Measurements from ENCODE around the gene SERPINE1. TPM values are rescaled to one million over a fixed set of nuclear protein-coding genes. Genes with fewer than 3 reads are reported as not detected.
A peak's percentile ranks its signal among the peaks of the same experiment; 100 is the strongest.
"Not testable (repeated sequence)": the region's sequence is repeated elsewhere in the genome, so short reads cannot be mapped to it uniquely, and the experiment has no call there.

SERPINE1 gene
- total RNA-seq, 4 donors from 2014 or later: 1.1 to 4.8 (median 3.1) TPM

- no peaks in the 10 kb centered on the region for H3K9me3 ChIP-seq
- H3K27me3 ChIP-seq: no peaks in the 10 kb centered on the region
- no peak for DNase-seq
- TF ChIP-seq CTCF (IDR thresholded peaks at IDR 0.05) (no peak), POLR2A (IDR thresholded peaks at IDR 0.05) (no peak)
- 89 to 94% methylated on average over 2 to 6 of the region's 9 CpGs for WGBS, 2 donors
- intact Hi-C loops (cut with DNase I): no loop called here
- no peak overlapping the region for H3K27ac ChIP-seq
- H3K36me3 ChIP-seq: peaks cover 9 to 52% (median 25%) of the 10 kb centered on the region in 3 donors
- peaks cover 21 to 60% (median 30%) of the 10 kb centered on the region in 3 donors for H3K4me1 ChIP-seq
- no peak overlapping the region for H3K4me3 ChIP-seq
Measured at GRCh38 chr7:101089876-101090275, 37.0 kb upstream of the SERPINE1 start.

- Histone ChIP-seq H3K4me1 (peaks cover 4 to 44% (median 13%) of the 10 kb centered on the region in 3 donors), H3K36me3 (peaks cover 9 to 46% (median 25%) of the 10 kb centered on the region in 3 donors)
- H3K4me3 ChIP-seq; H3K27ac ChIP-seq; DNase-seq; H3K27me3 ChIP-seq; H3K9me3 ChIP-seq; intact Hi-C loops (cut with DNase I): not testable (repeated sequence)
- no CpG with 5 or more reads among the region's 53 CpGs for WGBS, 2 donors
Measured at GRCh38 chr7:101092266-101092905, 34.5 kb upstream of the SERPINE1 start.

GRCh38 chr7:101093906-101094305, 33.0 kb upstream of the SERPINE1 start:
- H3K9me3 ChIP-seq: no peaks in the 10 kb centered on the region
- H3K4me3 ChIP-seq: no peak overlapping the region
- WGBS, 2 donors: 73 to 75% methylated on average over 4 of the region's 4 CpGs
- TF ChIP-seq POLR2A (IDR thresholded peaks at IDR 0.05): no peak
- no peak for TF ChIP-seq CTCF (IDR thresholded peaks at IDR 0.05)
- peaks cover 0 to 31% (median 7%) of the 10 kb centered on the region in 3 donors for H3K4me1 ChIP-seq
- no peak overlapping the region for H3K27ac ChIP-seq
- H3K27me3 ChIP-seq: no peaks in the 10 kb centered on the region
- no peak for DNase-seq
- intact Hi-C loops (cut with DNase I): no loop called here
- H3K36me3 ChIP-seq: peaks cover 0 to 31% (median 13%) of the 10 kb centered on the region in 3 donors

- TF ChIP-seq POLR2A (IDR thresholded peaks at IDR 0.05): no peak
- no peak for TF ChIP-seq CTCF (IDR thresholded peaks at IDR 0.05)
- peaks cover 0 to 26% (median 8%) of the 10 kb centered on the region in 3 donors for H3K36me3 ChIP-seq
- H3K9me3 ChIP-seq: no peaks in the 10 kb centered on the region
- H3K27ac ChIP-seq: peak overlapping the region in 1 of 4 donors; percentile 3
- peaks cover 0 to 31% (median 5%) of the 10 kb centered on the region in 3 donors for H3K4me1 ChIP-seq
- no peaks in the 10 kb centered on the region for H3K27me3 ChIP-seq
- no peak overlapping the region for H3K4me3 ChIP-seq
- intact Hi-C loops (cut with DNase I): no loop called here
- WGBS, 2 donors: 67 to 79% methylated on average over 8 to 9 of the region's 9 CpGs
- DNase-seq: no peak
Measured at GRCh38 chr7:101094376-101094775, 32.5 kb upstream of the SERPINE1 start.

DNA sequence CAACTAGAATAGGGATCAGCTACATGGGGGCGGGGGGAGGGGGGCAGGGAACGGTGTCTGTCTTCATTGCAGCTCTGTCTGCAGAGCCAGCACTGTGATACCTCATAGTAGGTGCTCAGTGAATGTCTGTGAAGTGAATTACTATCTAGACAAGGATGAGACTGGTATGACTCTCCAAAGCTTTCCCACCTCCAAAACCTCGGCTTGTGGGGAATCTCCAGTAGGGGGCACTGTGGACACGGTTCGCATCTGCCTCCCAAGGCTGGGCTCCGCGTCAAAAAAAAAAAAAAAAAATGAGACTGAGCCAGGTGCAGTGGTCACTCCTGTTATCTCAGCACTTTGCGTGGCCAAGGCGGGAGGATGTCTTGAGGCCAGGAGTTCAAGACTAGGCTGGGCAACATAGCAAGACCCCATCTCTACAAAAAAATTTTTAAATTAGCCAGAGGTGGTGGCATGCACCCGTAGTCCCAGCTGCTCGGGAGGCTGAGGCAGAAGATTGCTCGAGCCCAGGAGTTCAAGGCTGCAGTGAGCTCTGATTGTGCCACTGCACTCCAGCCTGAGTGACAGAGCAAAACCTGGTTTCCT, 32.0 kb upstream of the SERPINE1 start:
- H3K27ac ChIP-seq: no peak overlapping the region

More for the DNA sequence above, 32.0 kb upstream of the SERPINE1 start:
- peaks cover 4 to 31% (median 8%) of the 10 kb centered on the region in 3 donors for H3K4me1 ChIP-seq
- WGBS, 2 donors: 51 to 56% methylated on average over 12 of the region's 12 CpGs
- H3K27me3 ChIP-seq: no peaks in the 10 kb centered on the region
- no peak overlapping the region for H3K4me3 ChIP-seq
- H3K36me3 ChIP-seq: peaks cover 0 to 21% (median 5%) of the 10 kb centered on the region in 3 donors
- TF ChIP-seq CTCF (IDR thresholded peaks at IDR 0.05) (peak in 4 of 6 experiments; percentile 46 to 72 (median 58)), POLR2A (IDR thresholded peaks at IDR 0.05) (no peak)
- no peaks in the 10 kb centered on the region for H3K9me3 ChIP-seq
- intact Hi-C loops (cut with DNase I): no loop called here
- no peak for DNase-seq

Measured in esophagus squamous epithelium (tissue), 5 donors.